Endothelial cell (in vitro differentiated cells): ENCODE measurements around the gene ANXA8. TPM values are rescaled to one million over a fixed set of nuclear protein-coding genes. Genes with fewer than 3 reads are reported as not detected.
A peak's percentile ranks its signal among the peaks of the same experiment; 100 is the strongest.
"Not testable (repeated sequence)": the region's sequence is repeated elsewhere in the genome, so short reads cannot be mapped to it uniquely, and the experiment has no call there.

Source experiments
- DNase-seq: peaks from one replicate; pipeline ENCODE4 v3.0.0; 2021; ENCODE audit warnings: low spot score
- H3K27ac Mint-ChIP-seq: one replicate; pipeline ENCODE4 v1.8.0; 2021; ENCODE audit warnings: mixed read lengths, inconsistent platforms; ENCODE audit not compliant: unreplicated experiment
- H3K27me3 Mint-ChIP-seq: one replicate; pipeline ENCODE4 v1.8.0; 2021; ENCODE audit warnings: mild to moderate bottlenecking, moderate library complexity, mixed read lengths, inconsistent platforms; ENCODE audit not compliant: unreplicated experiment
- H3K36me3 Mint-ChIP-seq: one replicate; pipeline ENCODE4 v1.8.0; 2021; ENCODE audit warnings: mild to moderate bottlenecking, low read depth, mixed read lengths, inconsistent platforms; ENCODE audit not compliant: unreplicated experiment
- H3K4me1 Mint-ChIP-seq: one replicate; pipeline ENCODE4 v1.8.0; 2021; ENCODE audit warnings: mild to moderate bottlenecking, mixed read lengths, inconsistent platforms; ENCODE audit not compliant: unreplicated experiment
- H3K4me3 Mint-ChIP-seq: one replicate; pipeline ENCODE4 v1.8.0; 2021; ENCODE audit warnings: mild to moderate bottlenecking, mixed read lengths, inconsistent platforms; ENCODE audit not compliant: unreplicated experiment
- H3K9me3 Mint-ChIP-seq: one replicate; pipeline ENCODE4 v1.8.0; 2021; ENCODE audit warnings: mixed read lengths, inconsistent platforms; ENCODE audit not compliant: unreplicated experiment
- long read RNA-seq: library from polyadenylated mRNA; unstranded; transcript quantifications from one replicate; pipeline ENCODE4 v2.0.0, GENCODE V29; 2020; ENCODE audit not compliant: unreplicated experiment
- total RNA-seq: library from RNA; stranded (reverse); fragmentation: NEBNext Ultra II Directional; extraction: Animal tissue kit (Norgen Biotek cat#: 25700); gene quantifications from one replicate; pipeline ENCODE4 v1.2.1, GENCODE V29; 2021; ENCODE audit not compliant: unreplicated experiment

ANXA8 gene, protein sequence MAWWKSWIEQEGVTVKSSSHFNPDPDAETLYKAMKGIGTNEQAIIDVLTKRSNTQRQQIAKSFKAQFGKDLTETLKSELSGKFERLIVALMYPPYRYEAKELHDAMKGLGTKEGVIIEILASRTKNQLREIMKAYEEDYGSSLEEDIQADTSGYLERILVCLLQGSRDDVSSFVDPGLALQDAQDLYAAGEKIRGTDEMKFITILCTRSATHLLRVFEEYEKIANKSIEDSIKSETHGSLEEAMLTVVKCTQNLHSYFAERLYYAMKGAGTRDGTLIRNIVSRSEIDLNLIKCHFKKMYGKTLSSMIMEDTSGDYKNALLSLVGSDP
- not detected for total RNA-seq
- long read RNA-seq = 0 reads

GRCh38 chr10:47483923-47484322 is at the start of gene ANXA8:
ANXA8 (minus strand) TSS chr10:47484115; CDS start chr10:47483933, 182 bp downstream.
- not testable (repeated sequence) for H3K27ac Mint-ChIP-seq, H3K27me3 Mint-ChIP-seq, H3K4me3 Mint-ChIP-seq, DNase-seq, H3K4me1 Mint-ChIP-seq, H3K9me3 Mint-ChIP-seq, H3K36me3 Mint-ChIP-seq

DNA sequence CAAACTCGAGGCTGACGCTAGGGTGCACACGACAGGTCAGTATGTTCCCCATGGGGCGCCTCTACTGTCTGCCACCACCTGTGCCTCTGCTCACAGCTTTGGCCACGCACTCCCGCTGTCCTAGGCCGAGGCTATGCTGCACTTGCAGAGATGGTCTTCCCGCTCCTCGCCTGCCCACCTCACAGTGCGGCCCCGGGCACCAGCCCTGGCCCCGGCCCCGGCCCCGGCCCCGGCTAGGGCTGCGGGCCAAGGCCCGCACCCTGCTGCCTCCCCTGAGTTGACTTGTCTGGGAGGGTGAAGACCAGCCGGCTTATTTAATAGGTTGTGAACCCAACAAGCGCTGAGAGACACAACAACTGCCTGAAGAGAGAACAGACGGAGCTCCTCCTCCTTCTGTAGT is 39.6 kb upstream of the ANXA8 start, which contains the start of gene AGAP9:
TSS of gene AGAP9 (minus strand) at position 164 of the 400 bp plus-strand sequence. CDS start at position 52, 112 bp downstream.
- H3K27ac Mint-ChIP-seq, H3K36me3 Mint-ChIP-seq, H3K4me1 Mint-ChIP-seq, H3K4me3 Mint-ChIP-seq, DNase-seq, H3K9me3 Mint-ChIP-seq, H3K27me3 Mint-ChIP-seq: not testable (repeated sequence)

DNA sequence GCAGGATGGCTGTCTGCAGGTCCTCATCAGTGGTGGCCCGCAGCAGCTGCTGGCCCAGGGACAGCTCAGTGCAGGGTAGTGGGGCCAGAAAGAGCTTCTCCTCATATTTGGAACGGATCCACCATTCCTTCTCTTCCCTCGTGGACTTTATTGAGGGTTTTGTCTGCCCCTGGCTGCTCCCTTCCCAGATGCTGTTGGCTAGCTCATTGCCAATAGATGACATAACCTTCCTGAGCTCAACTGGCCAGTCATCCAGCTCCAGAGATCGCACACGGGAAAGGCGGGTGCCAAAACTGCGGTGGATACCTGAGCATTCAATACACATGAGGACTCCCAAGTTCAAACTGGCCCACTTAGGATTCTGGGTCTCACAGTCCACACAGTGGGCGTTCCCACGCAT is 18.4 kb upstream of the ANXA8 start:
- H3K27ac Mint-ChIP-seq, H3K4me1 Mint-ChIP-seq, H3K9me3 Mint-ChIP-seq, H3K4me3 Mint-ChIP-seq, DNase-seq, H3K36me3 Mint-ChIP-seq, H3K27me3 Mint-ChIP-seq: not testable (repeated sequence)

GRCh38 chr10:47494226-47494625 is 10.3 kb upstream of the ANXA8 start:
- DNase-seq, H3K9me3 Mint-ChIP-seq, H3K4me1 Mint-ChIP-seq, H3K36me3 Mint-ChIP-seq, H3K4me3 Mint-ChIP-seq, H3K27me3 Mint-ChIP-seq, H3K27ac Mint-ChIP-seq: not testable (repeated sequence)

DNA sequence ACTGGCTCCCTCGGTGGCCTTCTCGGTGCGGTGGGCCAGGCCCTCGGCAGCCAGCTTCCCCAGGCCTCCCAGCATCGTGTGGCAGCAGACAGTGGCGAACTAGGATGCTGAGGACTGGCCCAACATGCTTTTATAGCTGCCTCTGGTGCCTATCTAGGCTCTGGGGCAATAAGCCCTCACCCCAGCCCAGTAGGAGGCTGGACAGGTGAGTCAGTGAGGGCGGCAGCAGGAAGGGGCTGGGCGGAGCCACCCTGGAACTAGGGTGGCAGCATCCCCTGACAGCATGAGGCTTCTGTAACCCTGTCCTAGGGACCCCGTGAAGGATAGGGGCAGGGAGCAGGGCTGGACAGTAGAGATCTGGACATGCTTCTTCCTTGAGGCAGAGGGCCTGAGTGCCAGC is 7.7 kb upstream of the ANXA8 start, which contains the start of gene FAM25G:
TSS of gene FAM25G (minus strand) at position 101 of the 400 bp plus-strand sequence. CDS start at position 75, 26 bp downstream.
- not testable (repeated sequence) for H3K36me3 Mint-ChIP-seq

GRCh38 chr10:47489630-47490029 is 5.7 kb upstream of the ANXA8 start:
- H3K27me3 Mint-ChIP-seq, H3K4me3 Mint-ChIP-seq, H3K9me3 Mint-ChIP-seq, H3K36me3 Mint-ChIP-seq, H3K27ac Mint-ChIP-seq, H3K4me1 Mint-ChIP-seq, DNase-seq: not testable (repeated sequence)

More for the DNA sequence above, 7.7 kb upstream of the ANXA8 start, which contains the start of gene FAM25G:
- H3K4me3 Mint-ChIP-seq, H3K27ac Mint-ChIP-seq, H3K27me3 Mint-ChIP-seq, H3K4me1 Mint-ChIP-seq, H3K9me3 Mint-ChIP-seq, DNase-seq: not testable (repeated sequence)

GRCh38 chr10:47485943-47486342 is 2.0 kb upstream of the ANXA8 start:
- H3K4me1 Mint-ChIP-seq, H3K9me3 Mint-ChIP-seq, H3K36me3 Mint-ChIP-seq, DNase-seq, H3K27ac Mint-ChIP-seq, H3K4me3 Mint-ChIP-seq, H3K27me3 Mint-ChIP-seq: not testable (repeated sequence)

GRCh38 chr10:47484786-47485185 is 871 bp upstream of the ANXA8 start:
- H3K27ac Mint-ChIP-seq, DNase-seq, H3K4me1 Mint-ChIP-seq: not testable (repeated sequence)

DNA sequence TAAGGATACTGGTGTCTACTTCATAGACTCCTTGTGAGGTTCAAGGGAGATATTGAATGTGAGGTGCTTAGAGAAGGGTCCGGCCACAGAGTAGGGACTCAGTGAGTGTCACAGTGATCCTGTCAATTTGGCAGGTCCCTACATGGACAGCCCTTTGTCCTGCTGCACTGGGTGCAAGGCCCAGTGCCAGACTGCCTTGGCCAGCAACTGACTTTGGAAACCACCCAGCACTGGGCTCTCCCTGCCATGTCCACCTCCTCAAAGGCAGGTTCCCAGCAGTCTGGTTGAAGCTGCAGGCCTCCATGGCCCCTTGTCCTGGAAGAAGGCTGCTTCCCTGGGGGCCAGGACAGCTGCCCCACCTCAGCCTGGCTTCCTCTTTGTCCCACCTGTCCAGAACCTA is 1.5 kb downstream of the ANXA8 start:
- H3K27ac Mint-ChIP-seq, H3K27me3 Mint-ChIP-seq, H3K36me3 Mint-ChIP-seq, H3K9me3 Mint-ChIP-seq, H3K4me1 Mint-ChIP-seq, H3K4me3 Mint-ChIP-seq, DNase-seq: not testable (repeated sequence)

More at GRCh38 chr10:47484786-47485185, 871 bp upstream of the ANXA8 start:
- H3K4me3 Mint-ChIP-seq, H3K27me3 Mint-ChIP-seq, H3K9me3 Mint-ChIP-seq, H3K36me3 Mint-ChIP-seq: not testable (repeated sequence)

DNA sequence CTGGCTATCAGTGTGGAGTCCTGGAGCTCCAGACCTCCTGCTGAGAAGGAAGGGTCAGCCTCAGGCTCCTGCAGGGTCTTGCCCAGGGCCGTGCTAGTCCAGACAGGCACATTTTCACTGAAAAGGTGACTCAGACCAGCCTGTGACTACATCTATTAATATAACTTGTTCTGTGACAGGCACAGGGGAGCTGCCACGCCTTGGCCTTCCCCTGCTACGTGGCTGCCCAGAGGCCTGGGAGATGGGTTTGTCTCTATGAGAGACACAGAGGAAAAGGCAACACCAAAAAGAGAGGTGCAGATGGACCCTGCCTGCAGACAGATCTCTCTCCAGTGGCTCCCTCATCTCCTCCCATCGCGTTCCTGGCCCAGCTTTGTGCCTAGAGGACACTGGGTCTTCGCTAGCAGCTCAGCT is 2.1 kb downstream of the ANXA8 start:
- not testable (repeated sequence) for DNase-seq, H3K4me3 Mint-ChIP-seq, H3K36me3 Mint-ChIP-seq, H3K27me3 Mint-ChIP-seq, H3K4me1 Mint-ChIP-seq, H3K9me3 Mint-ChIP-seq, H3K27ac Mint-ChIP-seq

DNA sequence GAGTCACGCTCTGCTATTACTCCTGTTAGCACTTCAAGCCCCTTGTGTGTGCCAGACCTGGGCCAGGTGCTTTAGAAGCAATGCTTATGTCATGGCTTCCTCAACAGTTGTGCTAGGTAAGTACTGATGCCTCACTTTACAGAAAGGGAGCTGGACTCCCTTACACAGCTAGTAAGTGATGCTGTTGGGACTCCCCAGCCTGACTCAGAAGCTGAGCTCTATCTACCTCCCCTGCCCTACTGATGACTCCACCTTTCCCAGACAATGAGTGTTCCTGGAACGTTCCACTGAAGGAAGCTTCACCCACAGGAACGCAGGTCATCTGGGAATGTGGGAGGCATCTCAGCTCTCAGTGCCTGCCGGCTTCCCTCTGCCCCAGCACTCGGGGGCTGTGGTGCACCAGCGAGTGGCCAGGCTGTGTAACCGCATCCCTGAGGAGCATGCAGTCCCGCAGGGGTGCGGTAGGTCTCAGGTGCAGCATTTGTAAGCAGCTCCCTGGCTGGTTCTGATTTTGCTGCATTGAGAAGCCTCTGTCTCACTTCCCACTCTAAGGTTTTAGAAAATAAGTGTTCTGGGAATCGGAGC is 2.6 kb downstream of the ANXA8 start:
- peak; percentile 5 for DNase-seq
- H3K4me3 Mint-ChIP-seq, H3K27me3 Mint-ChIP-seq, H3K4me1 Mint-ChIP-seq, H3K9me3 Mint-ChIP-seq, H3K27ac Mint-ChIP-seq, H3K36me3 Mint-ChIP-seq: not testable (repeated sequence)

GRCh38 chr10:47480133-47480532 is 3.8 kb downstream of the ANXA8 start:
- not testable (repeated sequence) for H3K9me3 Mint-ChIP-seq

More at GRCh38 chr10:47480133-47480532, 3.8 kb downstream of the ANXA8 start:
- not testable (repeated sequence) for H3K27me3 Mint-ChIP-seq, DNase-seq, H3K27ac Mint-ChIP-seq, H3K4me3 Mint-ChIP-seq, H3K4me1 Mint-ChIP-seq, H3K36me3 Mint-ChIP-seq
